Sigmoid colon (tissue), 7 donors: ENCODE measurements around the gene SGCE. TPM values are rescaled to one million over a fixed set of nuclear protein-coding genes. Genes with fewer than 3 reads are reported as not detected.

ENCODE experiments used
- DNase-seq: peaks from one replicate; pipeline ENCODE4 v3.0.0-alpha.2; 2019
- H3K27ac ChIP-seq, 4 donors: fragments of 200-600 bp; sonication (generic); one replicate each; pipeline ENCODE4 v1.5.1; 2016 to 2019; ENCODE audit warnings: mild to moderate bottlenecking in 1 of 4
- H3K27me3 ChIP-seq, 3 donors: fragments of 200-600 bp; sonication (generic); one replicate each; pipeline ENCODE4 v1.5.1; 2019; ENCODE audit warnings: mild to moderate bottlenecking in 1 of 3
- H3K36me3 ChIP-seq, 4 donors: fragments of 200-600 bp; sonication (generic); one replicate each; pipeline ENCODE4 v1.5.1; 2016 to 2019
- H3K4me1 ChIP-seq, 4 donors: fragments of 200-600 bp; sonication (generic); one replicate each; pipeline ENCODE4 v1.5.1; 2017 to 2019
- H3K4me3 ChIP-seq, 4 donors: fragments of 200-600 bp; sonication (generic); one replicate each; pipeline ENCODE4 v1.5.1; 2017 to 2019; ENCODE audit warnings: mild to moderate bottlenecking in 2 of 4, moderate library complexity in 1 of 4
- H3K9me3 ChIP-seq, 4 donors: fragments of 200-600 bp in 3 of 4; sonication (generic) in 3 of 4; one replicate each; pipeline versions ENCODE4 v1.5.1 to v1.6.1; 2013 to 2019
- CTCF ChIP-seq, 4 experiments: fragments of 450-650 bp in 3 of 4; fragments of 200-600 bp in 1 of 4; IDR thresholded peaks; one replicate each; pipeline ENCODE4 v1.5.1; 2016 to 2019; ENCODE audit warnings: antibody characterized with exemption in 4 of 4, mild to moderate bottlenecking in 3 of 4, moderate library complexity in 2 of 4
- EP300 ChIP-seq, 4 donors: sonication (generic); formaldehyde crosslinking; IDR thresholded peaks; one replicate each; pipeline ENCODE4 v1.6.1; 2017; ENCODE audit warnings: antibody characterized with exemption in 4 of 4
- POLR2A ChIP-seq, 2 donors: fragments of 450-650 bp; IDR thresholded peaks; one replicate each; pipeline ENCODE4 v1.6.1; 2016; ENCODE audit warnings: antibody characterized with exemption in 2 of 2, mild to moderate bottlenecking in 2 of 2, moderate library complexity in 2 of 2
- POLR2AphosphoS5 ChIP-seq, 4 donors: sonication (generic); formaldehyde crosslinking; IDR thresholded peaks; one replicate each; pipeline ENCODE4 v1.6.1; 2017; ENCODE audit warnings: antibody characterized with exemption in 4 of 4
- WGBS, 2 donors: extraction: QIAGEN DNeasy Blood & Tissue Kit; methylation state at CpG; one replicate each; pipeline ENCODE4 v1.1.7; 2013; 5-methylcytosine and 5-hydroxymethylcytosine counted together
- intact Hi-C: fragments of 100-400 bp; cut with DNase I; formaldehyde crosslinking; loops from one replicate; pipeline ENCODE4 v1.15.1; 2023
- polyA plus RNA-seq, 3 donors: library from polyadenylated mRNA; stranded (reverse); fragments of 200-250 nt; gene quantifications; one replicate each; pipeline ENCODE4 v1.2.3, GENCODE V29; 2013
- total RNA-seq, 4 donors: library from RNA; depleted of rRNA; stranded (reverse); fragments of >200 nt; gene quantifications; one replicate each; pipeline ENCODE4 v1.1.0, GENCODE V29; 2016
- donor health status: healthy with polysubstance abuse.
- donor health status: Bipolar disorder and iron deficiency.
- donor health status: healthy.

The SGCE gene
- total and polyA plus RNA-seq, 7 donors = 2.8 to 244 (median 135) TPM

GRCh38 chr7:94633687-94634086, 22.2 kb downstream of the SGCE start:
- H3K9me3 ChIP-seq = no peaks in the 10 kb centered on the region
- no peaks in the 10 kb centered on the region for H3K27me3 ChIP-seq
- peaks cover 0 to 28% (median 10%) of the 10 kb centered on the region in 4 donors for H3K4me1 ChIP-seq
- intact Hi-C loops = no loop called here
- DNase-seq = no peak
- TF ChIP-seq POLR2AphosphoS5 (IDR thresholded peaks at IDR 0.05) (no peak), EP300 (IDR thresholded peaks at IDR 0.05) (no peak), CTCF (IDR thresholded peaks at IDR 0.05) (no peak), POLR2A (IDR thresholded peaks at IDR 0.05) (no peak)
- peaks cover 0 to 4% (median 0%) of the 10 kb centered on the region in 4 donors for H3K36me3 ChIP-seq
- WGBS, 2 donors = 81 to 87% methylated on average over 2 of the region's 2 CpGs
- no peak overlapping the region for H3K27ac ChIP-seq
- no peak overlapping the region for H3K4me3 ChIP-seq

GRCh38 chr7:94633014-94633341, 23.0 kb downstream of the SGCE start:
- DNase-seq = no peak
- H3K4me1 ChIP-seq = peaks cover 0 to 28% (median 10%) of the 10 kb centered on the region in 4 donors
- no peak for TF ChIP-seq POLR2A (IDR thresholded peaks at IDR 0.05)
- no peak for TF ChIP-seq EP300 (IDR thresholded peaks at IDR 0.05)
- no peak for TF ChIP-seq CTCF (IDR thresholded peaks at IDR 0.05)
- no peak for TF ChIP-seq POLR2AphosphoS5 (IDR thresholded peaks at IDR 0.05)
- peaks cover 0 to 4% (median 0%) of the 10 kb centered on the region in 4 donors for H3K36me3 ChIP-seq
- H3K27me3 ChIP-seq = no peaks in the 10 kb centered on the region
- intact Hi-C loops = no loop called here
- no peak overlapping the region for H3K4me3 ChIP-seq
- no peak overlapping the region for H3K27ac ChIP-seq
- H3K9me3 ChIP-seq = no peaks in the 10 kb centered on the region
- WGBS, 2 donors = 92 to 95% methylated on average over 4 of the region's 4 CpGs

GRCh38 chr7:94632338-94633013, 23.5 kb downstream of the SGCE start:
- 49 to 59% methylated on average over 5 of the region's 5 CpGs for WGBS, 2 donors

GRCh38 chr7:94630855-94631254, 25.1 kb downstream of the SGCE start:
- H3K36me3 ChIP-seq = no peaks in the 10 kb centered on the region
- DNase-seq = no peak
- no peak overlapping the region for H3K27ac ChIP-seq
- no peaks in the 10 kb centered on the region for H3K27me3 ChIP-seq
- no peak for TF ChIP-seq EP300 (IDR thresholded peaks at IDR 0.05)
- TF ChIP-seq CTCF (IDR thresholded peaks at IDR 0.05) = no peak
- no peak for TF ChIP-seq POLR2AphosphoS5 (IDR thresholded peaks at IDR 0.05)
- TF ChIP-seq POLR2A (IDR thresholded peaks at IDR 0.05) = no peak
- H3K4me1 ChIP-seq = peaks cover 0 to 25% (median 10%) of the 10 kb centered on the region in 4 donors
- H3K9me3 ChIP-seq = no peaks in the 10 kb centered on the region
- H3K4me3 ChIP-seq = no peak overlapping the region
- intact Hi-C loops = no loop called here
- WGBS, 2 donors = 77 to 88% methylated on average over 4 of the region's 4 CpGs

More at GRCh38 chr7:94632338-94633013, 23.5 kb downstream of the SGCE start:
- H3K36me3 ChIP-seq = peaks cover 0 to under 1% (median 0%) of the 10 kb centered on the region in 4 donors
- peaks cover 0 to 28% (median 10%) of the 10 kb centered on the region in 4 donors for H3K4me1 ChIP-seq
- TF ChIP-seq EP300 (IDR thresholded peaks at IDR 0.05) (no peak), CTCF (IDR thresholded peaks at IDR 0.05) (no peak), POLR2AphosphoS5 (IDR thresholded peaks at IDR 0.05) (no peak), POLR2A (IDR thresholded peaks at IDR 0.05) (no peak)
- no peak overlapping the region for H3K27ac ChIP-seq
- H3K27me3 ChIP-seq = no peaks in the 10 kb centered on the region
- no peak overlapping the region for H3K4me3 ChIP-seq
- no peak for DNase-seq
- no peaks in the 10 kb centered on the region for H3K9me3 ChIP-seq
- intact Hi-C loops = no loop called here

GRCh38 chr7:94623820-94624219, 32.1 kb downstream of the SGCE start:
- Histone ChIP-seq H3K4me1 (peaks cover 0 to 18% (median 16%) of the 10 kb centered on the region in 4 donors), H3K4me3 (no peak overlapping the region), H3K36me3 (peaks cover 0 to 9% (median 0%) of the 10 kb centered on the region in 4 donors), H3K27me3 (no peaks in the 10 kb centered on the region), H3K9me3 (no peaks in the 10 kb centered on the region), H3K27ac (no peak overlapping the region)
- TF ChIP-seq CTCF (IDR thresholded peaks at IDR 0.05) (no peak), EP300 (IDR thresholded peaks at IDR 0.05) (no peak), POLR2AphosphoS5 (IDR thresholded peaks at IDR 0.05) (no peak), POLR2A (IDR thresholded peaks at IDR 0.05) (no peak)
- 17 to 56% methylated on average over 3 of the region's 3 CpGs for WGBS, 2 donors
- intact Hi-C loops = no loop called here
- DNase-seq = no peak
